Measurements from ENCODE around the gene MED27. TPM values are rescaled to one million over a fixed set of nuclear protein-coding genes. Genes with fewer than 3 reads are reported as not detected.

Gene MED27
- total and polyA plus RNA-seq, 10 of the 15 experiments (the other 5 are each of a cell fraction or from before 2014, with no cell fraction given): 20.3 to 50.3 (median 35.5) TPM

GRCh38 chr9:131891598-131891997 is 188.1 kb downstream of the MED27 start:
- 97% methylated on average over 8 of the region's 8 CpGs for WGBS (ENCODE audit: insufficient coverage, insufficient replicate concordance, low lambda C conversion rate, missing lambda C conversion rate)
- peaks cover 0 to 4% of the 10 kb centered on the region in 2 experiments; a peak in 2 of 4 replicates for H3K36me3 ChIP-seq (ENCODE audit: control insufficient read depth in 2 of 2, insufficient read depth in 2 of 2, low read length in 1 of 2)

More at GRCh38 chr9:131891598-131891997, 188.1 kb downstream of the MED27 start:
- H2AFZ ChIP-seq (ENCODE audit: control insufficient read depth, low read depth, low read length): no peak overlapping the region
- RAD21 ChIA-PET (ENCODE audit: unreplicated experiment): no interaction called here
- no peak overlapping the region for H3K27ac ChIP-seq (ENCODE audit: control insufficient read depth, insufficient read depth)
- POLR2A ChIA-PET: no interaction called here
- H3K4me1 ChIP-seq (ENCODE audit: control insufficient read depth, insufficient read depth, low read length): no peaks in the 10 kb centered on the region
- FAIRE-seq: no peak
- H3K4me3 ChIP-seq: no peak overlapping the region
- intact Hi-C loops (cut with micrococcal nuclease; ENCODE audit: unreplicated experiment): no loop called here
- no peaks in the 10 kb centered on the region for H3K9me3 ChIP-seq (replicated peaks; ENCODE audit: control insufficient read depth, insufficient read depth, low read length)
- CTCF ChIA-PET: no interaction called here
- H3K9ac ChIP-seq (ENCODE audit: control insufficient read depth, insufficient read depth, low read length): no peak overlapping the region
- H4K20me1 ChIP-seq (ENCODE audit: control insufficient read depth, insufficient read depth): no peaks in the 10 kb centered on the region
- no peaks in the 10 kb centered on the region for H3K79me2 ChIP-seq (ENCODE audit: control insufficient read depth, insufficient read depth, low read length)
- no peaks in the 10 kb centered on the region for H3K27me3 ChIP-seq (replicated peaks in 1 of 2; ENCODE audit: control insufficient read depth in 2 of 2, insufficient read depth in 2 of 2, low read length in 1 of 2)
- BruUV-seq (replicated peaks): no TSS peak
- in situ Hi-C loops (cut with MboI): no loop called here
- H3K4me2 ChIP-seq (ENCODE audit: control insufficient read depth, insufficient read depth): no peak overlapping the region
- ATAC-seq: no peak
- no peak for DNase-seq (ENCODE audit: low read depth, low spot score)
- SMC1A ChIA-PET (ENCODE audit: uncharacterized antibody, unreplicated experiment): no interaction called here
- TF ChIP-seq NFIC (IDR thresholded peaks at IDR 0.05; ENCODE audit: low read depth, low read length): no peak
- TF ChIP-seq SIN3A (IDR thresholded peaks at IDR 0.05; ENCODE audit: low read depth, low read length): no peak
- TF ChIP-seq MYB (IDR thresholded peaks at IDR 0.05; ENCODE audit: borderline replicate concordance, low read depth, low read length): no peak
- no peak for TF ChIP-seq USF2 (IDR thresholded peaks at IDR 0.05; ENCODE audit: borderline replicate concordance, low read depth, low read length)
- TF ChIP-seq FOXK2 (IDR thresholded peaks at IDR 0.05): no peak
- TF ChIP-seq SKIL (IDR thresholded peaks at IDR 0.05; ENCODE audit: low read depth, poor library complexity, severe bottlenecking): no peak
- TF ChIP-seq CHD4 (IDR thresholded peaks at IDR 0.05): no peak
- no peak for TF ChIP-seq ESRRA (IDR thresholded peaks at IDR 0.05; ENCODE audit: low read length)
- no peak for TF ChIP-seq RB1 (IDR thresholded peaks at IDR 0.05; ENCODE audit: borderline replicate concordance)
- TF ChIP-seq SRF (IDR thresholded peaks at IDR 0.05; ENCODE audit: low read depth in 2 of 2, low read length in 2 of 2): no peak
